Naive thymus-derived CD4-positive, alpha-beta T cell (primary cell): ENCODE data around the gene ARL6IP6. TPM values are rescaled to one million over a fixed set of nuclear protein-coding genes. Genes with fewer than 3 reads are reported as not detected.

Experiments used
- ATAC-seq: fragments of 150-1000 bp; cut with Tn5 transposase; 2 replicates; pipeline ENCODE4 v1.10.0; 2021; ENCODE audit warnings: mild to moderate bottlenecking, moderate library complexity
- CTCF ChIA-PET: fragments of 350-600 bp; sonication (Branson Sonifier 250); formaldehyde crosslinking; loops from one replicate; lab custom pipeline; 2021; ENCODE audit warnings: antibody characterized with exemption; lab: Charles Lee
- POLR2A ChIA-PET: fragments of 350-600 bp; sonication (Branson Sonifier 250); formaldehyde crosslinking; loops from one replicate; lab custom pipeline; 2021; ENCODE audit warnings: antibody characterized with exemption, inconsistent platforms; lab: Charles Lee
- DNase-seq, 9 donors: peaks; one replicate each; pipeline versions ENCODE4 v3.0.0 to v3.0.0-alpha.2; 2020 to 2022; ENCODE audit warnings: mixed read lengths in 1 of 9
- H3K27ac ChIP-seq: one replicate; pipeline ENCODE4 v1.7.0; 2013; ENCODE audit warnings: mild to moderate bottlenecking, low read depth, low read length, moderate library complexity
- H3K27me3 ChIP-seq, 2 donors: one replicate each; pipeline ENCODE4 v1.7.0; 2013; ENCODE audit warnings: low read length in 2 of 2, mild to moderate bottlenecking in 2 of 2, moderate library complexity in 2 of 2; ENCODE audit not compliant: control insufficient read depth in 2 of 2, insufficient read depth in 2 of 2
- H3K36me3 ChIP-seq, 3 experiments: 1 replicate in 2 of 3; 2 replicates in 1 of 3; pipeline ENCODE4 v1.7.0; 2013; ENCODE audit warnings: low read length in 3 of 3, mild to moderate bottlenecking in 3 of 3, moderate library complexity in 1 of 3; ENCODE audit not compliant: insufficient read depth in 3 of 3, control insufficient read depth in 2 of 3
- H3K4me1 ChIP-seq, 2 donors: one replicate each; pipeline ENCODE4 v1.7.0; 2013; ENCODE audit warnings: low read length in 2 of 2, mild to moderate bottlenecking in 2 of 2, moderate library complexity in 1 of 2; ENCODE audit not compliant: control insufficient read depth in 2 of 2, insufficient read depth in 2 of 2
- H3K4me3 ChIP-seq: 2 replicates; pipeline ENCODE4 v1.7.0; 2013; ENCODE audit warnings: mild to moderate bottlenecking, low read length
- H3K9me3 ChIP-seq, 3 experiments: 1 replicate in 2 of 3; 2 replicates in 1 of 3; pipeline ENCODE4 v1.7.0; 2013; ENCODE audit warnings: low read length in 3 of 3; ENCODE audit not compliant: control insufficient read depth in 2 of 3
- H3K27ac Mint-ChIP-seq, 9 donors: one replicate each; pipeline ENCODE4 v1.8.0; 2020 to 2022; ENCODE audit warnings: mixed read lengths in 9 of 9, mild to moderate bottlenecking in 8 of 9, moderate library complexity in 5 of 9, inconsistent platforms in 2 of 9
- H3K27me3 Mint-ChIP-seq, 5 donors: one replicate each; pipeline ENCODE4 v1.8.0; 2021 to 2022; ENCODE audit warnings: mixed read lengths in 5 of 5, mild to moderate bottlenecking in 1 of 5
- H3K36me3 Mint-ChIP-seq, 5 donors: one replicate each; pipeline ENCODE4 v1.8.0; 2020 to 2022; ENCODE audit warnings: mixed read lengths in 5 of 5, mild to moderate bottlenecking in 3 of 5, inconsistent platforms in 1 of 5
- H3K4me1 Mint-ChIP-seq, 7 donors: one replicate each; pipeline ENCODE4 v1.8.0; 2020 to 2022; ENCODE audit warnings: mixed read lengths in 7 of 7, mild to moderate bottlenecking in 3 of 7, inconsistent platforms in 1 of 7
- H3K4me3 Mint-ChIP-seq, 10 donors: one replicate each; pipeline ENCODE4 v1.8.0; 2020 to 2022; ENCODE audit warnings: mild to moderate bottlenecking in 10 of 10, mixed read lengths in 10 of 10, moderate library complexity in 6 of 10, inconsistent platforms in 2 of 10
- H3K9me3 Mint-ChIP-seq, 11 donors: one replicate each; pipeline ENCODE4 v1.8.0; 2020 to 2022; ENCODE audit warnings: mixed read lengths in 11 of 11, mild to moderate bottlenecking in 4 of 11, inconsistent platforms in 1 of 11, moderate library complexity in 1 of 11
- intact Hi-C, 2 donors: fragments of 100-400 bp; cut with micrococcal nuclease; formaldehyde crosslinking; loops; one replicate each; pipeline ENCODE4 v1.15.1; 2023
- polyA plus RNA-seq, 2 donors: library from polyadenylated mRNA; unstranded; fragments of 300-500 nt; fragmentation: Illumina TruSeq; gene quantifications; one replicate each; pipeline ENCODE4 v1.2.3, GENCODE V29; 2021
- total RNA-seq, 6 experiments: library from RNA in 5 of 6; stranded (reverse) in 5 of 6; gene quantifications; 1 replicate in 5 of 6; 2 replicates in 1 of 6; pipeline ENCODE4 v1.2.3 and lab custom pipeline; 2021 to 2026

The ARL6IP6 gene
- 10 to 100 TPM; 10.2 to 43.6 (median 18.0) TPM for total RNA-seq
- 10 to 100 TPM; 14.0 to 25.7 TPM for polyA plus RNA-seq
- total RNA-seq (lab: John Stamatoyannopoulos, UW): 15.1 reads per million, percentile 44 among the genes with 10 or more reads in this experiment

DNA sequence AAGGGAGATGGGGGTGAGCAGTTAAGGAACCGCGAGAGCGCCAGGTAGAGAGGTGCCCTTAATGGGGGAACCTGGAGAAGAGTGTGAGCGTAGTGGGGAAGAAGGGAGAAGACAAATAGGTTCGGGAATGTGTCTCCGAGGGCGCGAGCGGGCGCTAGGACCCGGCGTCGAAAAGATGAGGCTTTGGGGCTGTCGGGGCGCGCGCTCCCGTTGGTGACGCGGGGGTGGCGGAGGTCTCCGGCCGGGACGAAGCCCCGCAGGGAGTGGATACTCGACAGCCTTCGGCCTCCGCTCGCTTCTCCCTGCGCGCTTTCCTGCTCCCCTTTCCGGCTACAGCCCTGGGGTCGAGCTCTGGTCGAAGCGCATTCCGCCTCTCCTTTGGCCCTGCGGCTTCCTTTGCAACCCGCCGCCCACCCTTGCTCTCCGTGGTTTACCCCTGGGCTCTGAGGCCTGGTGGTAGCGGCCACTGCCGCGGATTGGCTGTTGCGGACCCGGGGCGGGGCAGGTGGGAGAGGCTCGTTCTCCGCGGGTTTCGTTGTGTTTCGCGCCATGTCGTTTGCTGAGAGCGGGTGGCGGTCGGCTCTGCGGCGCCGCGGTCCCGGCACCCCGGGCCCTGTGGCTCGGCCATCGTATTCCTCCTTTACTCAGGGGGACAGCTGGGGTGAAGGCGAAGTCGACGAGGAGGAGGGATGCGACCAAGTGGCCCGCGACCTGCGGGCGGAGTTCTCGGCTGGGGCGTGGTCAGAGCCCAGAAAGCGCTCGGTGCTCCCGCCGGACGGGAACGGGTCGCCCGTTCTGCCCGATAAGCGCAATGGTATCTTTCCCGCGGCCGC is at the start of gene ARL6IP6:
Gene ARL6IP6, plus strand, starts transcription at position 545 of the 833 bp plus-strand sequence. Its CDS starts 5 bp downstream, at position 550.
- ChIA-PET CTCF (no interaction called here), POLR2A (interaction anchor here (1.2 to 2.6 kb wide), 4 partner anchors 25 to 1428 kb away, joined by 4 to 12 read pairs (median 8); partner anchors contain the start of gene STAM2)
- H3K27me3 ChIP-seq: no peaks in the 10 kb centered on the region
- intact Hi-C loops: loop anchor here (1.0 to 10.0 kb wide), 10 partner anchors 12 to 1456 kb away; partner anchors contain the start of genes ARL5A (in 1 of the 2), NMI (in 1 of the 2) and RBM43 (in 1 of the 2)
- no peaks in the 10 kb centered on the region for H3K9me3 ChIP-seq
- peak within 1 kb of the TSS; percentile 93 for H3K27ac ChIP-seq
- Mint-ChIP-seq H3K36me3 (peaks cover 6 to 30% (median 18%) of the 10 kb centered on the region in 5 donors), H3K9me3 (peaks cover 0 to 11% (median 0%) of the 10 kb centered on the region in 11 donors), H3K4me1 (peaks cover 47 to 78% (median 68%) of the 10 kb centered on the region in 7 donors), H3K4me3 (peak within 1 kb of the TSS; percentile 97 to 100 (median 99)), H3K27ac (peak within 1 kb of the TSS; percentile 97 to 100 (median 99)), H3K27me3 (no peaks in the 10 kb centered on the region)
- peaks cover 21 to 35% of the 10 kb centered on the region in 2 donors for H3K4me1 ChIP-seq
- peak within 1 kb of the TSS; percentile 98 for H3K4me3 ChIP-seq
- peaks cover 0 to 20% (median 0%) of the 10 kb centered on the region in 3 experiments for H3K36me3 ChIP-seq
- DNase-seq: peak; percentile 89 to 98 (median 95)
- peak; percentile 75 for ATAC-seq

DNA sequence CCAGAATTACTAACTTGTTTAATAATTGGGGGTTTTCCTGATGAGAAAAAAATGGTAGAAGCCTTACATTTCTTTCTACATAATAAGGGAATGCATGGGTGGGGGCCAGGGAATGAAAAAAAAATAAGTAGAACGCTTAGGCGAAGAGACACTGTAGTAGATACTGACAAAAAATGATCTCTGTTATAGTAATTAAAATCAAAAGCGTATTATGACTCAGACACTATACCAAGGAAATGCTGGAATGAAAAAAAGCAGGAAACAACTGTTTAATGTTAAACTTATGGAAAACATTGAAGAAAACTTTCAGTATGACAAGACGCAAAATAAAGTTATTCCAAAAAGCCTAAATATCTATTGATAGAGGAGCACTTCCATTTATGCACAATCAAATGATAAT is 44.1 kb upstream of the ARL6IP6 start:
- DNase-seq: no peak
- Histone ChIP-seq H3K4me1 (no peaks in the 10 kb centered on the region), H3K36me3 (peaks cover 11 to 68% (median 17%) of the 10 kb centered on the region in 3 experiments), H3K27ac (no peak overlapping the region), H3K4me3 (no peak overlapping the region), H3K27me3 (no peaks in the 10 kb centered on the region), H3K9me3 (no peaks in the 10 kb centered on the region)
- no peaks in the 10 kb centered on the region for H3K27me3 Mint-ChIP-seq
- ChIA-PET POLR2A (no interaction called here), CTCF (no interaction called here)
- no peak for ATAC-seq
- no peak overlapping the region for H3K4me3 Mint-ChIP-seq
- H3K27ac Mint-ChIP-seq: peak overlapping the region in 2 of 9 donors; percentile 0 to 28
- H3K4me1 Mint-ChIP-seq: peaks cover 0 to 4% (median 0%) of the 10 kb centered on the region in 7 donors
- H3K36me3 Mint-ChIP-seq: peaks cover 0 to 40% (median 14%) of the 10 kb centered on the region in 5 donors
- H3K9me3 Mint-ChIP-seq: no peaks in the 10 kb centered on the region
- intact Hi-C loops: no loop called here

DNA sequence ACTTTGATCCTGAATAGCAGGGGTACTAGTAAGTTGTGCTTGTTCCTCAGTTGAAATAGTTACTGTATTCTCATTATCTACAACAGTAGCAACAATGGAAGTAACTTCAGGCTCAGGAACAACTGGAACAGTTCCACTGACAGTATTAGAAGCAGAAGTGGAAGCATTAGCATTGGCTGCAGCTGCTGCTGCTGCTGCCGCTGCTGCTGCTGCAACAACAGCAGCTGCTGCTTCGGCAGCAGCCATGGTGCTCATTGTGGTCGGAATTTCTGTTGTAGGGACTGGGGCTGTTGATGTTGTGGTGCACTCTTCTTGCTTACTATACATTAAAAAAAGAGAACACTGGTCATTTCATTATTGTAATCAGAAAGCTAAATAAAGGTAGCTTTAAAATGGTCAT is 42.0 kb upstream of the ARL6IP6 start:
- H3K27me3 Mint-ChIP-seq: no peaks in the 10 kb centered on the region
- Histone ChIP-seq H3K27ac (no peak overlapping the region), H3K4me3 (no peak overlapping the region), H3K36me3 (peaks cover 7 to 68% (median 20%) of the 10 kb centered on the region in 3 experiments), H3K27me3 (no peaks in the 10 kb centered on the region), H3K4me1 (no peaks in the 10 kb centered on the region), H3K9me3 (no peaks in the 10 kb centered on the region)
- H3K27ac Mint-ChIP-seq: no peak overlapping the region
- intact Hi-C loops: loop anchor here in 1 of 2 donors (2.0 kb wide), 1 partner anchor 14 kb away; no protein-coding TSS in a partner anchor
- DNase-seq (no peak), ATAC-seq (no peak)
- ChIA-PET POLR2A (no interaction called here), CTCF (no interaction called here)
- H3K9me3 Mint-ChIP-seq: no peaks in the 10 kb centered on the region
- H3K36me3 Mint-ChIP-seq: peaks cover 3 to 38% (median 23%) of the 10 kb centered on the region in 5 donors
- peaks cover 0 to 5% (median under 1%) of the 10 kb centered on the region in 7 donors for H3K4me1 Mint-ChIP-seq
- no peak overlapping the region for H3K4me3 Mint-ChIP-seq

DNA sequence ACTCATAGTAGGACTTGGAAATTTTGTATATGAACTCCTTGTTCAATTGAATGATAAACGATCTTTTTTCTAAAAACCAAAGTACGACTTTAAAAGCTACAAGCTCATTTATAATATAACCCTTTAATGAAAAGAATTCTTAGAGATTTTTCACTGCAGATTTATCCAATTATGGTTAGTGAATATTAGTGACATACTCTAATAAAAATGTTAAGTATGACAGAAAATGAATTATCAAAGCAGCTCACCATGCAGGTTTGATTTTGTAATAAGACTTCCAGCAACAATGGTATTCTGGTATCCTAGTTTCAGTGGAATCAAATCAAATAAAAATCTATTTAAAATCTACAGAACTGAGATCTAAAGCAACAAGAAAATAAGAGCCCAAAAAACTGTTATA is 39.6 kb upstream of the ARL6IP6 start:
- H3K27me3 Mint-ChIP-seq: no peaks in the 10 kb centered on the region
- H3K4me3 Mint-ChIP-seq: no peak overlapping the region
- H3K4me3 ChIP-seq: no peak overlapping the region
- ChIA-PET POLR2A (no interaction called here), CTCF (no interaction called here)
- ATAC-seq (no peak), DNase-seq (no peak)
- H3K9me3 Mint-ChIP-seq: no peaks in the 10 kb centered on the region
- H3K27ac Mint-ChIP-seq: no peak overlapping the region
- no peak overlapping the region for H3K27ac ChIP-seq
- peaks cover under 1 to 28% (median 18%) of the 10 kb centered on the region in 5 donors for H3K36me3 Mint-ChIP-seq
- H3K4me1 Mint-ChIP-seq: peaks cover 0 to 20% (median 12%) of the 10 kb centered on the region in 7 donors
- intact Hi-C loops: no loop called here
- peaks cover 0 to 6% of the 10 kb centered on the region in 2 donors for H3K4me1 ChIP-seq
- no peaks in the 10 kb centered on the region for H3K9me3 ChIP-seq
- H3K27me3 ChIP-seq: no peaks in the 10 kb centered on the region
- peaks cover 0 to 57% (median 16%) of the 10 kb centered on the region in 3 experiments for H3K36me3 ChIP-seq

DNA sequence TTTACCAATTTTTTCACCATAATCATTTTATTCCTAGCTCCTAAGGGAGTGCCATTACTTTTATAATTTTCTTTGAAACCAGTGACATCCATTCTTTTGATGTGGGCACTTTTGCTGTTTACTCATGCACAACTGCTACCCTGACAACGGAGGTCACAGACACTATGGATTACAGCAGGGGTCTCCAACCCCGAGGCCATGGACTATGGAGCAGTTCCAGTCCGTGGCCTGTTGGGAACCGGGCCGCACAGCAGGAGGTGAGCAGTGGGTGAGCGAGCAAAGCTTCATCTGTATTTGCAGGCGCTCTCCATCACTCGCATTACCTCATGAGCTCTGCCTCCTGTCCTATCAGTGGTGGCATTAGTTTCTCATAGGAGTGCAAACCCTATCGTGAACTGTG is 35.8 kb upstream of the ARL6IP6 start:
- no peaks in the 10 kb centered on the region for H3K27me3 Mint-ChIP-seq
- Histone ChIP-seq H3K4me1 (peaks cover 0 to 6% of the 10 kb centered on the region in 2 donors), H3K36me3 (peaks cover 0 to 22% (median 13%) of the 10 kb centered on the region in 3 experiments), H3K4me3 (no peak overlapping the region), H3K9me3 (no peaks in the 10 kb centered on the region), H3K27ac (no peak overlapping the region), H3K27me3 (no peaks in the 10 kb centered on the region)
- no peak for DNase-seq
- intact Hi-C loops: no loop called here
- no peaks in the 10 kb centered on the region for H3K9me3 Mint-ChIP-seq
- H3K4me1 Mint-ChIP-seq: peaks cover 14 to 49% (median 44%) of the 10 kb centered on the region in 7 donors
- H3K27ac Mint-ChIP-seq: peak overlapping the region in 1 of 9 donors; percentile 26
- no peak overlapping the region for H3K4me3 Mint-ChIP-seq
- H3K36me3 Mint-ChIP-seq: peaks cover 3 to 24% (median 14%) of the 10 kb centered on the region in 5 donors
- CTCF ChIA-PET: no interaction called here
- ATAC-seq: no peak
- POLR2A ChIA-PET: no interaction called here

DNA sequence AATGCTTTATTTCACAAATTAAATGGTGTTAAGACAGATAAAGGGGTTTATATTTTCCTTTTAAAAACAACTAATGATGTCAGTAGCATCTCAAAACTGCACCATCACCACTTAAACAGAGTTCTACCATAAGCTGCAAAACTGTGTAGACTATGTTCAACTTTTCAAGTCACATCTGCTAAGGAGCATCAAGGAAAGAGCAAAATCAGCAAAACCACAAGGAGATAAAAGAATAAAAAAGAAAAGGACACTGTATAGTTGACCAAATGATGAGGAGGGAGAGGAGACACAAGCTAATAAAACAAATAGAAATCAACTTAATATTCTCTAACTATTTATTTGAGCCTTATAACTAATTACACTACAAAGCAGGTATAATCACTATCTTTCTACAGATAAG is 35.0 kb upstream of the ARL6IP6 start:
- H3K4me1 Mint-ChIP-seq: peaks cover 14 to 49% (median 44%) of the 10 kb centered on the region in 7 donors
- Histone ChIP-seq H3K27ac (no peak overlapping the region), H3K4me1 (peaks cover 0 to 6% of the 10 kb centered on the region in 2 donors), H3K27me3 (no peaks in the 10 kb centered on the region), H3K4me3 (no peak overlapping the region), H3K9me3 (no peaks in the 10 kb centered on the region), H3K36me3 (peaks cover 0 to 27% (median 13%) of the 10 kb centered on the region in 3 experiments)
- peak overlapping the region in 2 of 9 donors; percentile 10 to 26 for H3K27ac Mint-ChIP-seq
- H3K4me3 Mint-ChIP-seq: no peak overlapping the region
- DNase-seq (no peak), ATAC-seq (no peak)
- POLR2A ChIA-PET: no interaction called here
- H3K9me3 Mint-ChIP-seq: no peaks in the 10 kb centered on the region
- peaks cover 8 to 28% (median 14%) of the 10 kb centered on the region in 5 donors for H3K36me3 Mint-ChIP-seq
- no peaks in the 10 kb centered on the region for H3K27me3 Mint-ChIP-seq
- intact Hi-C loops: no loop called here
- CTCF ChIA-PET: no interaction called here
